Thyroid gland (tissue), 4 donors: ENCODE results near the gene ARL8B. TPM values are rescaled to one million over a fixed set of nuclear protein-coding genes. Genes with fewer than 3 reads are reported as not detected.

Source experiments
- DNase-seq, 2 donors: peaks; one replicate each; pipeline ENCODE4 v3.0.0-alpha.2; 2019
- H3K27ac ChIP-seq, 3 donors: fragments of 200-600 bp; sonication (generic); 1 replicate in 2 of 3; 2 replicates in 1 of 3; pipeline ENCODE4 v1.5.1; 2016 to 2019; ENCODE audit warnings: mild to moderate bottlenecking in 1 of 3, moderate library complexity in 1 of 3
- H3K27me3 ChIP-seq: fragments of 200-600 bp; sonication (generic); one replicate; pipeline ENCODE4 v1.5.1; 2019
- H3K36me3 ChIP-seq, 2 donors: fragments of 200-600 bp; sonication (generic); one replicate each; pipeline ENCODE4 v1.5.1; 2016 to 2019
- H3K4me1 ChIP-seq, 2 donors: fragments of 200-600 bp; sonication (generic); one replicate each; pipeline ENCODE4 v1.5.1; 2017 to 2019
- H3K4me3 ChIP-seq, 3 donors: fragments of 200-600 bp; sonication (generic); replicated peaks in 1 of 3; 1 replicate in 2 of 3; 2 replicates in 1 of 3; pipeline ENCODE4 v1.5.1; 2016; ENCODE audit warnings: mild to moderate bottlenecking in 1 of 3
- H3K9me3 ChIP-seq: fragments of 200-600 bp; sonication (generic); one replicate; pipeline ENCODE4 v1.5.1; 2017
- POLR2A ChIP-seq, 2 donors: fragments of 450-650 bp; IDR thresholded peaks; one replicate each; pipeline ENCODE4 v1.6.1; 2017; ENCODE audit warnings: antibody characterized with exemption in 2 of 2, mild to moderate bottlenecking in 2 of 2, moderate library complexity in 1 of 2
- WGBS, 2 donors: methylation state at CpG; one replicate each; pipeline ENCODE4 v1.1.5; 2017; 5-methylcytosine and 5-hydroxymethylcytosine counted together
- intact Hi-C: fragments of 100-400 bp; cut with DNase I; formaldehyde crosslinking; loops from one replicate; pipeline ENCODE4 v1.15.1; 2023
- total RNA-seq, 4 donors: library from RNA; depleted of rRNA; stranded (reverse); fragments of >200 nt; gene quantifications; one replicate each; pipeline ENCODE4 v1.2.3, GENCODE V29; 2016
- TF ChIP-seq, protein P1 (sequence below), 6 experiments: fragments of 200-600 bp in 3 of 6; fragments of 450-650 bp in 3 of 6; sonication (generic) in 3 of 6; IDR thresholded peaks; one replicate each; pipeline ENCODE4 v1.5.1; 2016 to 2019; ENCODE audit warnings: antibody characterized with exemption in 6 of 6, mild to moderate bottlenecking in 2 of 6, inconsistent platforms in 1 of 6, moderate library complexity in 1 of 6

The ARL8B gene
- total RNA-seq, 4 donors from 2014 or later, result 51.2 to 75.9 (median 65.3) TPM

DNA sequence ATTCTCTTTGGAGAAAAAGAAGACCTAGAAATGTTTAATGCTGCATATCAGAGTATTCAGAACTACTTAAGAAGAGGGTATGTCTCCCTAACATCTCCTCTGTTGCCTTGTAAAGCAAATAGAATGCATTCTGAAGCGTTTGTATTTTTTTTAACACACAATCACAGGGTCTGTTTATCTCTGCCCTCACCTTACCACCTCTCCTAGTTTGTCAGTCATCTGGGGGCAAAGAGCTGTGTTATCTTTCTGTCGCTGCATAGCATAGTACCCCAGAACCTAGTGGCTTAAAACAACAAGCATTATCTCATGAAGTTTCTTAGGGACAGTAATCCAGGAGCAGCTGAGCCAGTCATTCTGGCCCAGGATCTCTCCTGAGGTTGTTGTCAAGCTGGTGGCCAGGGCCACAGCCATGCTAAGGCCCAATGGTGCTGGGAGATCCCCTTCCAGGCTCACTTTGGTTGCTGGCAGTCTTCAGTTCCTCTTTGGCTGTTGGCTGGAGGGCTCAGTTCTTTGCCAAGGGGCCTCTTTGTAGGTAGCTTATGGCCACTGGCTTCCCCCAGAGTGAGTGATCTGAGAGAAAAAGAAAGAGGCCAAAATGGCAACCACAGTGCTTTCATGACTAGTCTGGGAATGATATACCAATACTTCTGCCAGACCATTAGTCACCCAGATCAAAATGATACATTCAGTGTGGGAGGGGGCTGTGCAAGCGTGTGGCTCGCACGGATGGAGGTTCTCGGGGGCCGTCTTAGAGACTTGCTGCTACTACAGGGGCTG, 83.3 kb downstream of the ARL8B start:
- Histone ChIP-seq H3K9me3 (no peaks in the 10 kb centered on the region), H3K4me3 (no peak overlapping the region), H3K4me1 (peaks cover 0 to 6% of the 10 kb centered on the region in 2 donors), H3K36me3 (peaks cover 80 to 92% of the 10 kb centered on the region in 2 donors), H3K27ac (no peak overlapping the region), H3K27me3 (no peaks in the 10 kb centered on the region)
- no peak for TF ChIP-seq POLR2A (IDR thresholded peaks at IDR 0.05)
- TF ChIP-seq, protein P1, sequence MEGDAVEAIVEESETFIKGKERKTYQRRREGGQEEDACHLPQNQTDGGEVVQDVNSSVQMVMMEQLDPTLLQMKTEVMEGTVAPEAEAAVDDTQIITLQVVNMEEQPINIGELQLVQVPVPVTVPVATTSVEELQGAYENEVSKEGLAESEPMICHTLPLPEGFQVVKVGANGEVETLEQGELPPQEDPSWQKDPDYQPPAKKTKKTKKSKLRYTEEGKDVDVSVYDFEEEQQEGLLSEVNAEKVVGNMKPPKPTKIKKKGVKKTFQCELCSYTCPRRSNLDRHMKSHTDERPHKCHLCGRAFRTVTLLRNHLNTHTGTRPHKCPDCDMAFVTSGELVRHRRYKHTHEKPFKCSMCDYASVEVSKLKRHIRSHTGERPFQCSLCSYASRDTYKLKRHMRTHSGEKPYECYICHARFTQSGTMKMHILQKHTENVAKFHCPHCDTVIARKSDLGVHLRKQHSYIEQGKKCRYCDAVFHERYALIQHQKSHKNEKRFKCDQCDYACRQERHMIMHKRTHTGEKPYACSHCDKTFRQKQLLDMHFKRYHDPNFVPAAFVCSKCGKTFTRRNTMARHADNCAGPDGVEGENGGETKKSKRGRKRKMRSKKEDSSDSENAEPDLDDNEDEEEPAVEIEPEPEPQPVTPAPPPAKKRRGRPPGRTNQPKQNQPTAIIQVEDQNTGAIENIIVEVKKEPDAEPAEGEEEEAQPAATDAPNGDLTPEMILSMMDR (IDR thresholded peaks at IDR 0.05), result no peak
- no peak for DNase-seq
- 80 to 86% methylated on average over 7 of the region's 7 CpGs for WGBS, 2 donors
- intact Hi-C loops, result no loop called here

DNA sequence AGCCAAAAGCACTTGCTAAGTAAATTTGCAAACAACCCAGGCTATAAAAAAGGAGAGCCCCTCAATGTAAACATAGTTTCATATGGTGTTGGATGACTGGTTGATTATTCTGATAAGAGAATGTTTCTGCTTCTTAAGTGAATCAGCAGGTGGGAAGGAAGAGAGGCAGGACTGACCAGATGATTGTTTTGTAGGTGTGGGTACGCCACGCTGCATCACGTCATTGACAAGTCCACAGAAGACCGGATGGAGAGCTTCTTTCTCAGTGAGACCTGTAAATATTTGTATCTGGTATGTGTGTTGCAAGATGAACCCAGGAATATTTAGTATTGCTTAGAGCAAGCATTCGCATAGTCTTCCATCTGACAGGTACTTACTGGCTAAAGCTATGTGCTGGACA, 88.8 kb downstream of the ARL8B start:
- Histone ChIP-seq H3K27me3 (no peaks in the 10 kb centered on the region), H3K4me3 (no peak overlapping the region), H3K36me3 (peaks cover 71 to 87% of the 10 kb centered on the region in 2 donors), H3K4me1 (no peaks in the 10 kb centered on the region), H3K27ac (no peak overlapping the region), H3K9me3 (no peaks in the 10 kb centered on the region)
- WGBS, 2 donors, result 94 to 100% methylated on average over 5 of the region's 5 CpGs
- intact Hi-C loops, result no loop called here
- TF ChIP-seq POLR2A (IDR thresholded peaks at IDR 0.05), result no peak
- TF ChIP-seq, protein P1 (IDR thresholded peaks at IDR 0.05), result no peak
- DNase-seq, result no peak

DNA sequence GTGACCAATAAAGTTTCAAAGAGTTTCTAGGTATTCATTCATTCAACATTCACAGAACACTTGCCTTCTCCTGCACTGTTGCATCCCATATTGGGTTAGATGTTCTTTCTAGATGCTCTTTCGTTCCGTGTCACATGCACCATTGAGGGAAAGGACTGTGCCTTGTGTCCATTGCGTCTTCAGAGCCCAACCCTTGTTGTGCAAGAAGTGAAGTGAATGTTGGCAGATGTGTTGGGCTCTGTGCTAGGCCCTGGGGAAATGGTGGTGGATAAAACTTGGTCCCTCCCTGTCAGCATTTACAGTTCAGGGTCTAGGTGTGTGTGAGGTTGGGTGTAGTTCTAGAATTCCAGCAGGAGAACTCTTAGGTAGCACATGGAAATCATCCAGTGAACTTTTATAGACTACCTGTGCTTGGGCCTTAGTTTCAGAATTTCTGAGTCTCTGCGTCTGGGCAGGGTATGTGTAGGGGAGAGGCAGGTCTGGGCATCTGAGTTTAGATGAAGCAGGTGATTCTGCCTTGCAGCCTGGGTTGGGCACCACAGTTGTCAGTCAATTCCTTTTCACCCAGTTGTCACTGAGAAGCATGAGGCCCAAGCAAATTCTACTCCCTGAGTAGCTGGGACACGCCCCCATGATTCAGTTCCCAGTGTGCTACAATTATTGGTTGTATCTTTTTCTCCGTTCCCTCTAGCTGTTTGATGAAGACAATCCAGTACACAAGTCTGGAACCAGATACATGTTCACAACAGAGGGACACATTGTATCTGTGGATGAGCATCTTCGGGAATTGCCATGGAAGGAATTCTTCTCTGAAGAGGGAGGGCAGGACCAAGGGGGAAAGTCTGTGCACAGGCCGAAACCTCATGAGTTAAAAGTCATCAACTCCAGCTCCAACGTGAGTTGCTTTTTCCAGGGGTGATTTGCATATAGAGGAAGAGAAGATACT, 90.8 kb downstream of the ARL8B start:
- H3K27me3 ChIP-seq, result no peaks in the 10 kb centered on the region
- H3K4me1 ChIP-seq, result peaks cover 0 to 4% of the 10 kb centered on the region in 2 donors
- DNase-seq, result no peak
- peaks cover 65 to 82% of the 10 kb centered on the region in 2 donors for H3K36me3 ChIP-seq
- 87 to 89% methylated on average over 9 of the region's 9 CpGs for WGBS, 2 donors
- intact Hi-C loops, result no loop called here
- no peaks in the 10 kb centered on the region for H3K9me3 ChIP-seq
- no peak overlapping the region for H3K27ac ChIP-seq
- no peak overlapping the region for H3K4me3 ChIP-seq
- TF ChIP-seq, protein P1 (IDR thresholded peaks at IDR 0.05), result no peak
- TF ChIP-seq POLR2A (IDR thresholded peaks at IDR 0.05), result no peak

DNA sequence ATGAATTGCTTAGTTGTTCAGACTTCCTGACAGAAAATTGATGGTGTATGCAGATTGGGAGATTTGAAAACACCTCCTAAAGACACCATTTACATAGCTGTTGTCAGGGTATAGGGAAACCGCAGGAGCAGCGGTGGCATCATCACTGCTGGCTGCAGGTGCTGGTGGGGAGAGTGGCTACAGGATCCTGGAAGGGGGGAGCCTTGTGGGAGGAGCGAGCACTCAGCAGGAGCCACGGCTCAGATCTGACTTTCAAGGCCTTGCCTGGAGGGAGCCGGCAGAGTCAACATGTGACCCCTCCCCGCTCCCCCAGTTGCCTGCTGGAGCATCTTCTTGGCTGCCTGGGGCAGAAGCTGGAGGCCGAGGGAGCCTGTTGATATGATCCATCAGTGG, 91.5 kb downstream of the ARL8B start:
- WGBS, 2 donors, result 77 to 87% methylated on average over 7 of the region's 7 CpGs

More for the DNA sequence above, 91.5 kb downstream of the ARL8B start:
- DNase-seq, result no peak
- intact Hi-C loops, result no loop called here
- no peaks in the 10 kb centered on the region for H3K9me3 ChIP-seq
- no peaks in the 10 kb centered on the region for H3K27me3 ChIP-seq
- H3K4me1 ChIP-seq, result peaks cover 0 to 7% of the 10 kb centered on the region in 2 donors
- TF ChIP-seq, protein P1 (IDR thresholded peaks at IDR 0.05), result no peak
- TF ChIP-seq POLR2A (IDR thresholded peaks at IDR 0.05), result no peak
- no peak overlapping the region for H3K27ac ChIP-seq
- H3K36me3 ChIP-seq, result peaks cover 58 to 75% of the 10 kb centered on the region in 2 donors
- no peak overlapping the region for H3K4me3 ChIP-seq
